Measurements from ENCODE around the gene THRA. TPM values are rescaled to one million over a fixed set of nuclear protein-coding genes. Genes with fewer than 3 reads are reported as not detected.

Gene THRA
- total RNA-seq, 1 experiment from 2014 or later, result 10.1 TPM

DNA sequence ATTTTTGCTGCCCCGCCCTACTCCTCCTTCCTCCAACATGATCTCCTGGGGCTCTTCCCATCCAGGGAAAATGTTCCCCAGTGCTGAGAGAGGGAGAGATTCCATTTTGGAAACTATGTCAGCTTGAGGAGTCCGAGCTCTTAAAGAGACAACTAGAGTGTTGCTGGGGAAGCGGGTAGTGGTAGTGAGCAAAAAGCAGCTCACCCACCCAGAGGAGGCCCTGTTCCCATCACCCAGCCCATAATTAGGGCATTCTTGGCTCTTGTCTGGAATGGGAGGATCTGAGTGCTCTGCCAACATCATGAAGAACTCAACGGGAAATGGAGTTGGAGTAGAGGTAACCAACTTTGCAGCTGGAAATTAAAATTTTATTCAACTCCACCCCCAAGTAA is 49.9 kb downstream of the THRA start:
- Histone ChIP-seq H2BK12ac (ENCODE audit: insufficient read length, low read depth, low read length) (peak overlapping the region; percentile 69), H3K56ac (ENCODE audit: insufficient read length, low read depth, low read length) (no peak overlapping the region), H3K4me2 (ENCODE audit: insufficient read depth, insufficient read length, low read length) (no peak overlapping the region), H3K23ac (ENCODE audit: insufficient read length, low read depth, low read length) (no peak overlapping the region), H3K23me2 (ENCODE audit: insufficient read length, low read depth, low read length, poor library complexity, severe bottlenecking) (no peaks in the 10 kb centered on the region), H3T11ph (ENCODE audit: low read length) (no peak overlapping the region), H2BK5ac (ENCODE audit: insufficient read length, low read length) (no peak overlapping the region), H4K91ac (ENCODE audit: insufficient read length, low read depth, low read length) (no peak overlapping the region), H3K27ac (ENCODE audit: insufficient read length, low read depth, low read length) (no peak overlapping the region), H2AK5ac (ENCODE audit: insufficient read length, low read length) (no peak overlapping the region), H3K79me1 (ENCODE audit: insufficient read depth, low read depth, low read length, poor library complexity, severe bottlenecking) (no peaks in the 10 kb centered on the region), H4K20me1 (ENCODE audit: control insufficient read depth, insufficient read depth, insufficient read length) (no peaks in the 10 kb centered on the region), H2BK15ac (ENCODE audit: low read depth, low read length) (no peak overlapping the region), H2BK120ac (ENCODE audit: low read depth, low read length, poor library complexity, severe bottlenecking) (no peak overlapping the region), H3K9me3 (ENCODE audit: control insufficient read depth, low read depth, low read length) (no peaks in the 10 kb centered on the region), H3K27me3 (ENCODE audit: insufficient read depth, low read length) (peaks cover under 1% of the 10 kb centered on the region; the same call in 1 of the 2 replicates), H3K9ac (ENCODE audit: extremely low read depth, insufficient read length, low read length) (no peak overlapping the region), H3K79me2 (ENCODE audit: insufficient read depth, low read length) (no peaks in the 10 kb centered on the region), H2AFZ (ENCODE audit: low read length) (no peak overlapping the region), H3K4me1 (ENCODE audit: insufficient read depth, low read length) (peaks cover 17% of the 10 kb centered on the region; the same call in 1 of the 2 replicates), H3K14ac (ENCODE audit: insufficient read depth, low read length) (no peak overlapping the region), H4K5ac (ENCODE audit: insufficient read length, low read depth, low read length) (no peak overlapping the region), H4K8ac (replicated peaks; ENCODE audit: insufficient read length, low read depth, low read length) (no peak overlapping the region), H2BK20ac (ENCODE audit: low read depth, low read length, poor library complexity, severe bottlenecking) (no peak overlapping the region), H3K4ac (ENCODE audit: low read depth, low read length) (no peak overlapping the region), H3K18ac (ENCODE audit: insufficient read length, low read depth, low read length) (no peak overlapping the region)
- TF ChIP-seq, protein P1, sequence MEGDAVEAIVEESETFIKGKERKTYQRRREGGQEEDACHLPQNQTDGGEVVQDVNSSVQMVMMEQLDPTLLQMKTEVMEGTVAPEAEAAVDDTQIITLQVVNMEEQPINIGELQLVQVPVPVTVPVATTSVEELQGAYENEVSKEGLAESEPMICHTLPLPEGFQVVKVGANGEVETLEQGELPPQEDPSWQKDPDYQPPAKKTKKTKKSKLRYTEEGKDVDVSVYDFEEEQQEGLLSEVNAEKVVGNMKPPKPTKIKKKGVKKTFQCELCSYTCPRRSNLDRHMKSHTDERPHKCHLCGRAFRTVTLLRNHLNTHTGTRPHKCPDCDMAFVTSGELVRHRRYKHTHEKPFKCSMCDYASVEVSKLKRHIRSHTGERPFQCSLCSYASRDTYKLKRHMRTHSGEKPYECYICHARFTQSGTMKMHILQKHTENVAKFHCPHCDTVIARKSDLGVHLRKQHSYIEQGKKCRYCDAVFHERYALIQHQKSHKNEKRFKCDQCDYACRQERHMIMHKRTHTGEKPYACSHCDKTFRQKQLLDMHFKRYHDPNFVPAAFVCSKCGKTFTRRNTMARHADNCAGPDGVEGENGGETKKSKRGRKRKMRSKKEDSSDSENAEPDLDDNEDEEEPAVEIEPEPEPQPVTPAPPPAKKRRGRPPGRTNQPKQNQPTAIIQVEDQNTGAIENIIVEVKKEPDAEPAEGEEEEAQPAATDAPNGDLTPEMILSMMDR (conservative IDR thresholded peaks at IDR 0.05), result no peak
- no peaks in the 10 kb centered on the region; a peak in 2 of 7 replicates for H3K36me3 Mint-ChIP-seq (ENCODE audit: insufficient read depth in 1 of 3, low read depth in 3 of 3)
- no CpG with 5 or more reads among the region's 4 CpGs for WGBS (ENCODE audit: extremely low coverage, insufficient read length, low lambda C conversion rate)
- peak overlapping the region; percentile 73 to 99 (median 98); a peak in 5 of 7 replicates for H3K27ac Mint-ChIP-seq
- DNase-seq, result no peak
- H3K4me1 Mint-ChIP-seq, result peaks cover 67 to 76% of the 10 kb centered on the region in 2 experiments
- H3K9me3 Mint-ChIP-seq, result no peaks in the 10 kb centered on the region; a peak in 2 of 5 replicates
- H3K27me3 Mint-ChIP-seq (ENCODE audit: low read depth), result peaks cover 7% of the 10 kb centered on the region
- peak overlapping the region in 1 of 2 experiments; percentile 53; a peak in 1 of 5 replicates for H3K4me3 Mint-ChIP-seq
